Suprapubic skin (tissue), 3 donors: Measurements from ENCODE around the gene GNAI2.

Experiments
- CTCF ChIP-seq, 2 donors: fragments of 200-600 bp in 1 of 2; fragments of 450-650 bp in 1 of 2; sonication (generic) in 1 of 2; IDR thresholded peaks; one replicate each; pipeline ENCODE4 v1.5.1; 2016 to 2019; ENCODE audit warnings: antibody characterized with exemption in 2 of 2, mild to moderate bottlenecking in 1 of 2, moderate library complexity in 1 of 2
- POLR2A ChIP-seq, 2 donors: fragments of 450-650 bp; IDR thresholded peaks; one replicate each; pipeline ENCODE4 v1.6.1; 2017; ENCODE audit warnings: antibody characterized with exemption in 2 of 2, mild to moderate bottlenecking in 2 of 2, moderate library complexity in 2 of 2

DNA sequence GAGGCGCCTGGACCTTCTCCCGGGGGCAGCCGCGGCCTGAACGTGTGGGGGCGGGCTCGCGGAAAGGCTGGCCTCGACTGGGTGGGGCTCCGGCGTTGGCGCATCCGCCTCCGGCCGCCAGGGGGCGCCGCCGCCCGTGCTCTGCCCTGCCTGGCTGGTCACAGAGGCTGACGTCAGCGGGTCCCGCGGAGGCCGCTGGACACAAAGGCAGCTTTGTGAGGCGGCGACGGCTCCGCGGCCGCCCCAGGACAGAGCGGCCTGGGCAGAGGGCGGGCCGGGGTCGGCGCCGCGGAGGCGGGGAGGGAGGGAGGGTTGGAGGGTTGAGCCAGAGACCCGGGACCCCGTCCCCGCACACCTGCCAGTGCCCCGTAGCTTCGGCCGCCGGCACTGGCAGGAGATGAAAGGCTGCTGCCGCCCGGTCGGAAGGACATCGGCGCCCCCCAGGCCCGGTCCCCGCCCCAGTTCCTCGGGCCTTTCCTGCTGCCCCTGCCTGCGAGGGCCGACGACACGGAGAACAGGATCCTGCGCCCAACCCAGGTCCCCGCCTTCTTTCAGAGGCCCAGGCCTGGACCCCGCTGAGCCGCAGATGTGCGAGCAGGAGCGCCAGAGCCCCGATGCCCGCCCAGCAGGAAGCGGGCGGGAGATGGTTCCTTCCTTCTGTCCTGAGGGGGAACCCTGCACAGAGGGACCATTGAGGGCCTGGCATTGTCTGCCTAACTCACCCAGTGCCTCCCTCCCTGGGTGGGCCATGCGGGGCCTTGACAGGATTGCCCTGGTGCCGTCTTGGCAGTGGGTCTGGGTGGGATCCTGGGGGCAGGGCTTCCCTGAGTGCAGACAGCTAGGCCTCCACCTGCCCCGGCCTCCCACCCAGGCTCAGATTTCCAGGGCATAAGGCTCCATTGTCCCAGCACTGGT is 24.3 kb downstream of the GNAI2 start:
- peak; percentile 96 to 100 for TF ChIP-seq CTCF (IDR thresholded peaks at IDR 0.05)
- peak; percentile 1 to 39 for TF ChIP-seq POLR2A (IDR thresholded peaks at IDR 0.05)
